ENCODE results near the gene EFCAB11. TPM values are rescaled to one million over a fixed set of nuclear protein-coding genes. Genes with fewer than 3 reads are reported as not detected.

The EFCAB11 gene
- total and polyA plus RNA-seq, 2 donors (not counting 3 experiments of a cell fraction or from before 2014, with no cell fraction given): 2.8 to 6.3 TPM

DNA sequence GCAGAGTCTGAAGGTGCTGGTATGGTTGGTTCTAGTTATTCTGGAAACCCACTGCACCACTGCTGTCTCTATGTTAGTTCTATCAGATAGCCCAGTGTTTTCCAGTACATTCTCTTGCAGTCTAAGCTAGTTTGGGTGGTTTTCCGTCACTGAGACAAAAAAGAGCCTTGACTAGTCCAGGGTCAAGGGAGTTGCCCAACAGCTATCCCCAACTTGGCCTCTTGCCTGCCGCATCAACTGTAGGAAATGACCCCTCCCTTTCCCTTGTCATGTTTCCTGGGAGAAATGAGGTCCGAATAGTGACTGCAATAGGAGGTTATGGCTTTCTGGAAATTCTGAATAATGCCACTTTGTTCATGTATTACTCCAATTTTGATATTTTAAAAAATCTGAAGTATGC is 160.4 kb downstream of the EFCAB11 start:
- Histone ChIP-seq H2AFZ (ENCODE audit: low read depth, low read length) (no peak overlapping the region), H3K9me1 (replicated peaks; ENCODE audit: control insufficient read depth, extremely low read depth, insufficient read depth, low read length) (no peaks in the 10 kb centered on the region), H3K27ac (ENCODE audit: insufficient read depth, low read depth, low read length) (no peak overlapping the region), H3K4me1 (ENCODE audit: control insufficient read depth, extremely low read depth, insufficient read depth, low read length) (no peaks in the 10 kb centered on the region), H3K4me3 (replicated peaks in 1 of 3; ENCODE audit: insufficient read depth in 1 of 3, low read depth in 1 of 3, low read length in 3 of 3) (no peak overlapping the region), H3K9ac (replicated peaks; ENCODE audit: extremely low read depth, insufficient read depth, low read length) (no peak overlapping the region), H3K9me3 (replicated peaks; ENCODE audit: control insufficient read depth, insufficient read depth, low read length) (no peaks in the 10 kb centered on the region), H3K36me3 (ENCODE audit: control insufficient read depth in 2 of 2, extremely low read depth in 1 of 2, insufficient read depth in 2 of 2, low read length in 2 of 2) (no peaks in the 10 kb centered on the region), H4K20me1 (replicated peaks; ENCODE audit: control insufficient read depth, extremely low read depth, insufficient read depth, low read length) (no peaks in the 10 kb centered on the region), H3K79me2 (ENCODE audit: control insufficient read depth, insufficient read depth, low read length) (no peaks in the 10 kb centered on the region), H3K4me2 (ENCODE audit: insufficient read depth, low read length) (no peak overlapping the region), H3K27me3 (ENCODE audit: control insufficient read depth in 2 of 2, insufficient read depth in 2 of 2, low read length in 2 of 2) (no peaks in the 10 kb centered on the region)
- dilution Hi-C loops (cut with MboI; ENCODE audit: extremely low pct_ligation_motif_present, low sequenced_read_pairs): no loop called here
- ChIA-PET CTCF (no interaction called here), POLR2A (no interaction called here)
- no peak for FAIRE-seq
- no peak for TF ChIP-seq JUN (IDR thresholded peaks at IDR 0.05; ENCODE audit: borderline replicate concordance, insufficient read depth, insufficient read length, low read depth)
- no peak for TF ChIP-seq POLR2A (IDR thresholded peaks at IDR 0.05; ENCODE audit: low read depth, low read length)
- no peak for TF ChIP-seq FOS (IDR thresholded peaks at IDR 0.05; ENCODE audit: borderline replicate concordance, insufficient read depth, low read length)
- BruUV-seq (replicated peaks): no TSS peak
- intact Hi-C loops (cut with micrococcal nuclease): no loop called here
- DNase-seq (ENCODE audit: low read depth, low spot score): no peak

DNA sequence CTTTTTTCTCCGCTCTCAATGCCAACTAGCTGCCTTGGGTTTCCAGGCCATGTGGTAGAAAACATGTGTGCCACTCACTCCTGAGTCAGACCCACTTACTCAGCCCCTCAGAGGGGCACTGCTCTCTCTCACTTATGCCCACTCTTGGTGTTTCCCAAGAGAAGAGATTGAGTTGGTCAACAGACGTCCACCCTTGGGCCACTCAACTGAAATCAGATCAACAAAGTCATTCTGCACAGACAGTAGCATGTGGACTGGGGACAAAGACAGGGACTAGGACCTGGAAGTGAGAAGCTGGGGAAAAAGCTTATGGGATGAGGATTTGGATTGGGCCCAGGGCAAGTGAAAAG is 161.2 kb downstream of the EFCAB11 start:
- no peak for TF ChIP-seq EZH2 (IDR thresholded peaks at IDR 0.05; ENCODE audit: borderline replicate concordance, low read depth, low read length, severe bottlenecking)
- no peak for TF ChIP-seq POLR2AphosphoS5 (IDR thresholded peaks at IDR 0.05; ENCODE audit: insufficient read depth, low read depth, low read length)
- TF ChIP-seq FOS (IDR thresholded peaks at IDR 0.05; ENCODE audit: borderline replicate concordance, insufficient read depth, low read length): no peak
- TF ChIP-seq POLR2A (IDR thresholded peaks at IDR 0.05; ENCODE audit: low read depth, low read length): no peak
- no peak for TF ChIP-seq JUN (IDR thresholded peaks at IDR 0.05; ENCODE audit: borderline replicate concordance, insufficient read depth, insufficient read length, low read depth)
- TF ChIP-seq MYC (IDR thresholded peaks at IDR 0.05; ENCODE audit: low read depth, low read length): no peak
- TF ChIP-seq, protein P1, sequence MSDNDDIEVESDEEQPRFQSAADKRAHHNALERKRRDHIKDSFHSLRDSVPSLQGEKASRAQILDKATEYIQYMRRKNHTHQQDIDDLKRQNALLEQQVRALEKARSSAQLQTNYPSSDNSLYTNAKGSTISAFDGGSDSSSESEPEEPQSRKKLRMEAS (IDR thresholded peaks at IDR 0.05; ENCODE audit: insufficient read depth, insufficient read length): no peak
- TF ChIP-seq, protein P2, sequence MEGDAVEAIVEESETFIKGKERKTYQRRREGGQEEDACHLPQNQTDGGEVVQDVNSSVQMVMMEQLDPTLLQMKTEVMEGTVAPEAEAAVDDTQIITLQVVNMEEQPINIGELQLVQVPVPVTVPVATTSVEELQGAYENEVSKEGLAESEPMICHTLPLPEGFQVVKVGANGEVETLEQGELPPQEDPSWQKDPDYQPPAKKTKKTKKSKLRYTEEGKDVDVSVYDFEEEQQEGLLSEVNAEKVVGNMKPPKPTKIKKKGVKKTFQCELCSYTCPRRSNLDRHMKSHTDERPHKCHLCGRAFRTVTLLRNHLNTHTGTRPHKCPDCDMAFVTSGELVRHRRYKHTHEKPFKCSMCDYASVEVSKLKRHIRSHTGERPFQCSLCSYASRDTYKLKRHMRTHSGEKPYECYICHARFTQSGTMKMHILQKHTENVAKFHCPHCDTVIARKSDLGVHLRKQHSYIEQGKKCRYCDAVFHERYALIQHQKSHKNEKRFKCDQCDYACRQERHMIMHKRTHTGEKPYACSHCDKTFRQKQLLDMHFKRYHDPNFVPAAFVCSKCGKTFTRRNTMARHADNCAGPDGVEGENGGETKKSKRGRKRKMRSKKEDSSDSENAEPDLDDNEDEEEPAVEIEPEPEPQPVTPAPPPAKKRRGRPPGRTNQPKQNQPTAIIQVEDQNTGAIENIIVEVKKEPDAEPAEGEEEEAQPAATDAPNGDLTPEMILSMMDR (IDR thresholded peaks at IDR 0.05; ENCODE audit: extremely low read depth in 1 of 2, insufficient read depth in 1 of 2, low read depth in 1 of 2, low read length in 2 of 2): no peak
- TF ChIP-seq GATA2 (IDR thresholded peaks at IDR 0.05; ENCODE audit: insufficient read depth, insufficient read length, low read depth, low read length): no peak
- dilution Hi-C loops (cut with MboI; ENCODE audit: extremely low pct_ligation_motif_present, low sequenced_read_pairs): no loop called here
- H3K9ac ChIP-seq (replicated peaks; ENCODE audit: extremely low read depth, insufficient read depth, low read length): no peak overlapping the region
- BruUV-seq (replicated peaks): no TSS peak
- no peaks in the 10 kb centered on the region for H4K20me1 ChIP-seq (replicated peaks; ENCODE audit: control insufficient read depth, extremely low read depth, insufficient read depth, low read length)
- no peaks in the 10 kb centered on the region for H3K27me3 ChIP-seq (ENCODE audit: control insufficient read depth in 2 of 2, insufficient read depth in 2 of 2, low read length in 2 of 2)
- DNase-seq (ENCODE audit: low read depth, low spot score) (no peak), FAIRE-seq (no peak)
- H3K4me3 ChIP-seq (replicated peaks in 1 of 3; ENCODE audit: insufficient read depth in 1 of 3, low read depth in 1 of 3, low read length in 3 of 3): no peak overlapping the region
- H3K9me3 ChIP-seq (replicated peaks; ENCODE audit: control insufficient read depth, insufficient read depth, low read length): no peaks in the 10 kb centered on the region
- no peaks in the 10 kb centered on the region for H3K9me1 ChIP-seq (replicated peaks; ENCODE audit: control insufficient read depth, extremely low read depth, insufficient read depth, low read length)
- intact Hi-C loops (cut with micrococcal nuclease): no loop called here
- no peak overlapping the region for H2AFZ ChIP-seq (ENCODE audit: low read depth, low read length)
- H3K79me2 ChIP-seq (ENCODE audit: control insufficient read depth, insufficient read depth, low read length): no peaks in the 10 kb centered on the region
- no peaks in the 10 kb centered on the region for H3K36me3 ChIP-seq (ENCODE audit: control insufficient read depth in 2 of 2, extremely low read depth in 1 of 2, insufficient read depth in 2 of 2, low read length in 2 of 2)
- no peak overlapping the region for H3K4me2 ChIP-seq (ENCODE audit: insufficient read depth, low read length)
- ChIA-PET POLR2A (no interaction called here), CTCF (no interaction called here)
- H3K4me1 ChIP-seq (ENCODE audit: control insufficient read depth, extremely low read depth, insufficient read depth, low read length): no peaks in the 10 kb centered on the region
- no peak overlapping the region for H3K27ac ChIP-seq (ENCODE audit: insufficient read depth, low read depth, low read length)

Data from endothelial cell of umbilical vein (primary cell).